Epidermal melanocyte (primary cell): ENCODE measurements around the gene CAMTA1.

ENCODE experiments used
- DNase-seq: peaks from one replicate; pipeline ENCODE4 v3.0.0; 2011; ENCODE audit warnings: low spot score; ENCODE audit not compliant: insufficient read length

The CAMTA1 gene

GRCh38 chr1:7105269-7105668 is 320.0 kb downstream of the CAMTA1 start:
- no peak for DNase-seq

GRCh38 chr1:7106442-7107108 is 321.3 kb downstream of the CAMTA1 start:
- no peak for DNase-seq

GRCh38 chr1:7107109-7107830 is 322.0 kb downstream of the CAMTA1 start:
- no peak for DNase-seq

- no peak for DNase-seq
These were observed 323.0 kb downstream of the CAMTA1 start for GRCh38 chr1:7108251-7108650.

- DNase-seq = no peak
These were observed 324.6 kb downstream of the CAMTA1 start for GRCh38 chr1:7109901-7110300.

- DNase-seq = no peak
These were observed 325.1 kb downstream of the CAMTA1 start for GRCh38 chr1:7110321-7110720.

GRCh38 chr1:7111853-7112252 is 326.6 kb downstream of the CAMTA1 start:
- DNase-seq = no peak

GRCh38 chr1:7113136-7113535 is 327.9 kb downstream of the CAMTA1 start:
- DNase-seq = no peak

- no peak for DNase-seq
These were observed 328.6 kb downstream of the CAMTA1 start for GRCh38 chr1:7113822-7114221.

- DNase-seq = no peak
These were observed 330.7 kb downstream of the CAMTA1 start for GRCh38 chr1:7116001-7116400.

GRCh38 chr1:7117399-7118281 is 332.4 kb downstream of the CAMTA1 start:
- DNase-seq = peak; percentile 38

GRCh38 chr1:7119156-7119555 is 333.9 kb downstream of the CAMTA1 start:
- DNase-seq = no peak

- no peak for DNase-seq
These were observed 335.8 kb downstream of the CAMTA1 start for GRCh38 chr1:7120863-7121621.

- no peak for DNase-seq
These were observed 336.4 kb downstream of the CAMTA1 start for GRCh38 chr1:7121622-7121988.

GRCh38 chr1:7127322-7128075 is 342.2 kb downstream of the CAMTA1 start:
- no peak for DNase-seq

GRCh38 chr1:7128293-7128692 is 343.0 kb downstream of the CAMTA1 start:
- no peak for DNase-seq

- no peak for DNase-seq
These were observed 344.9 kb downstream of the CAMTA1 start for GRCh38 chr1:7130127-7130526.

GRCh38 chr1:7135493-7135892 is 350.2 kb downstream of the CAMTA1 start:
- DNase-seq = no peak

GRCh38 chr1:7136166-7136953 is 351.1 kb downstream of the CAMTA1 start:
- DNase-seq = no peak

GRCh38 chr1:7140251-7140650 is 355.0 kb downstream of the CAMTA1 start:
- no peak for DNase-seq
